ENCODE data around the gene C1QTNF8.
A peak's percentile ranks its signal among the peaks of the same experiment; 100 is the strongest.

C1QTNF8 gene

DNA sequence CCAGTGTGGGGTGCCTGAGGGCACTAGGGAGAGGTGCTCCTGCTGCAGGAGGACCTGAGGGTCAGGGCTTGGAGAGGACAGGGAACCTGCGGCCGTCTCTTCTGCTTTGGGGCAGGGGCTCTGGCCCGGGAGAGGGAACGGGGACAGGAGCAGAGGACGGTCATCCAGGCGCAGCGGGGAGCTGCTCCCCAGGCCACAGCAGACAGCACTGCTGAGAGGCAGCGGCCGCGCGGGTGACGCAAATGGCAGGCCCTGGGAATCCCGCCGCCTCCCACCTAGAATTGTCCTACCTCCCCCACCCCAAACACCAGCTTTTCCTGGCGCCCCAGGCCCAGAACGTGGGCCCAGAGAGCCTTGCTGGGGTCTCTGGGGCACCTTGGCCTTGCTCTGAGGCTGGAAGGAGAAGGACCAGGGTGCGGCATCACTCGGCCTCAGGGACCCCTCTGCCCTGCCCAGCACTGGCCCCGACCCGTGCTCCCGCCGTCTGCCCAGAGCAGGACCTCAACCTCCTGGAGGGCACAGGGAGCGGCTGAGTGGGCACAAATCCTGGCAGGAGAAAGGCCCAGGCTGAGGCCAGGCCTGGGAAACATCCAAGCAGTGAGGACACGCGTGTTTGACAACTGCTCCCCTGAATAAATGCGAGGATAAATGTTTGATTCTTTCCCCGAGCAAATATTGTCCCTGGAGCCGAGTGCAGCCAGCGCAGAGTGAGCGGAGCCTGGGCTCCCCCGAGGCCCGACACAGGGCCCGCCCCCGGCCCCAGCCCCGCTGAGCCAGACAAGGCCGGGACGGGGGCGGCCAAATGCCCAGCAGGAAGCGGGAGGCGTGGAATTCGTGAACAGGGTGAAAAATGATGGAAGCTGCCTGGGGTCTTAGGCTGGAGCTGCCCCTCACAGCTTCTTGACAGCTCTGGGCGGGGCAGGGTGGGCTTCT, 15.0 kb downstream of the C1QTNF8 start:
- no peak for FAIRE-seq
- DNase-seq (ENCODE audit: insufficient read length, low spot score): no peak

DNA sequence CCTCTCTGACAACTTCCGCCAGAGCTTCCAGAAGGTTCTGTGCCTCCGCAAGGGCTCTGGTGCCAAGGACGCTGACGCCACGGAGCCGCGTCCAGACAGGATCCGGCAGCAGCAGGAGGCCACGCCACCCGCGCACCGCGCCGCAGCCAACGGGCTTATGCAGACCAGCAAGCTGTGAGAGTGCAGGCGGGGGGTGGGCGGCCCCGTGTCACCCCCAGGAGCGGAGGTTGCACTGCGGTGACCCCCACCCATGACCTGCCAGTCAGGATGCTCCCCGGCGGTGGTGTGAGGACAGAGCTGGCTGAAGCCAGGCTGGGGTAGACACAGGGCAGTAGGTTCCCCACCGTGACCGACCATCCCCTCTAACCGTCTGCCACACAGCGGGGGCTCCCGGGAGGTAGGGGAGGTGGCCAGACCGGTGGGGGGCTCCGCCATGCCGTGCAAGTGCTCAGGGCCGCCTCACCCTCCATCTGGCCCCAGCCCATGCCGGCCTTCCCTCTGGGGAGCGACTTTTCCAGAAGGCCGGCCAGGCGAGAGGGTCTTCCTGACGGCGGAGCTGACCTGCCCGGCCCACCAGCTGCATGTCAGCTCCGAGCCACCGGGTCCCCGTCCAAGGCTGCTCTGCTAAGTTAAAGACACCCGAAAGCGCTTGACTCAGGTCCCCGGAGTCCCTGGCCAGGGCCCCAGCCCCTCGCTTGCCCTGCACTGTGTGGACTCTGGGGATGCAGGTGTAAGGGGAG, 16.1 kb downstream of the C1QTNF8 start:
- FAIRE-seq (no peak), DNase-seq (ENCODE audit: insufficient read length, low spot score) (no peak)

DNA sequence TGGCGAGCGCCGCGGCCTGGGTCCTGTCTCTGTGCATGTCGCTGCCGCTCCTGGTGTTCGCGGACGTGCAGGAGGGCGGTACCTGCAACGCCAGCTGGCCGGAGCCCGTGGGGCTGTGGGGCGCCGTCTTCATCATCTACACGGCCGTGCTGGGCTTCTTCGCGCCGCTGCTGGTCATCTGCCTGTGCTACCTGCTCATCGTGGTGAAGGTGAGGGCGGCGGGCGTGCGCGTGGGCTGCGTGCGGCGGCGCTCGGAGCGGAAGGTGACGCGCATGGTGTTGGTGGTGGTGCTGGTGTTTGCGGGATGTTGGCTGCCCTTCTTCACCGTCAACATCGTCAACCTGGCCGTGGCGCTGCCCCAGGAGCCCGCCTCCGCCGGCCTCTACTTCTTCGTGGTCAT, 16.7 kb downstream of the C1QTNF8 start:
- FAIRE-seq: no peak

DNA sequence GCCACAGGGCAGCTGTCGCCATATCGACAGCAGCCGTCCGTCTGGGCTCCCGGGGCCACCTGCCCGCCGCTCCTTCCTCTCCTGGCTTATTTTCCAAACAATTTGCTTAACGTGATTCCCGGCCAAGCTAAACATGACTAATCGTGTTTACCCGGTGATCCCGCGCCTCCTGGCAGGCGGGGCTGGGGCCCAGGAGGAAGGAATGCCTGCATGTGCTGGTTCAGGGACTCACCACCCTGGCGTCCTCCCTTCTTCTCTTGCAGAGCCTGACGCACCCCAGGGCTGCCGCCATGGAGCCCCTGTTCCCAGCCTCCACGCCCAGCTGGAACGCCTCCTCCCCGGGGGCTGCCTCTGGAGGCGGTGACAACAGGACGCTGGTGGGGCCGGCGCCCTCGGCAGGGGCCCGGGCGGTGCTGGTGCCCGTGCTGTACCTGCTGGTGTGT, 17.4 kb downstream of the C1QTNF8 start:
- peak; percentile 85 for DNase-seq (ENCODE audit: insufficient read length, low spot score)
- peak; percentile 76 for FAIRE-seq

More for the DNA sequence above, 16.7 kb downstream of the C1QTNF8 start:
- DNase-seq (ENCODE audit: insufficient read length, low spot score): no peak

DNA sequence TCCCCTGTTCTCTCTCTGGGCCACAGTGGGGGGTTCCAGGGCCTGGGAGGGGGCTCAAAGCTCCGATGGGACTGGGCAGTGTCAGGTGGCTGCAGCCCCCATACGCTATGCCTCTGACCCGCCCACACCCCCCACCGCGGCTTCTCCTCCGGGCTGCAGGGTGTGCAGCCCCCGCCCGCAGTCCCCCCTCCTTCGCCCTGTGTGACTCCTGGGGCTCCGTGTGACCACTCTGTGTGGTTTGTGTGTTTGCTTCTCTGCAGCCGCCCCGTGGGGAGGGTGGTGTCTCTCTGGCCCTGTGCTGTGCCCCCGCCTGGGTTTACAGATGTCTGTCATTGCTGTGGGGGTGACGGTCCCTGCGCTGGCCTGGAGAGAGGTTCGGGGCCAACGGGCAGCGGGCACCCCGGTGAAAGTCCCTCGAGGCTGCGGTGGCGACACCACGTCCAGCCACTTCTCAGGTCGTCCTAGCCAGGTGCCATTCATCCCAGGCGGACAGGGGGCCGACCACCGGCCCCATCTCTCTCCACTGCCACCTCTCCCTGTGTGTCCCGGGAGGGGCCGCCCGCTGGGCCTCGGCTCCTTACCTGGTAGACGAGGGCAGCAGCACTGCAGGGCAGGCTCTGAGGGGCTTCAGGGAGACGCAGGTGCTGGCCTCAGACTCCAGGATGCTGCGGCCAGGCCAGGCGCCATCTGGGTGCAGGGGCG, 18.0 kb downstream of the C1QTNF8 start:
- FAIRE-seq (no peak), DNase-seq (ENCODE audit: insufficient read length, low spot score) (no peak)

DNA sequence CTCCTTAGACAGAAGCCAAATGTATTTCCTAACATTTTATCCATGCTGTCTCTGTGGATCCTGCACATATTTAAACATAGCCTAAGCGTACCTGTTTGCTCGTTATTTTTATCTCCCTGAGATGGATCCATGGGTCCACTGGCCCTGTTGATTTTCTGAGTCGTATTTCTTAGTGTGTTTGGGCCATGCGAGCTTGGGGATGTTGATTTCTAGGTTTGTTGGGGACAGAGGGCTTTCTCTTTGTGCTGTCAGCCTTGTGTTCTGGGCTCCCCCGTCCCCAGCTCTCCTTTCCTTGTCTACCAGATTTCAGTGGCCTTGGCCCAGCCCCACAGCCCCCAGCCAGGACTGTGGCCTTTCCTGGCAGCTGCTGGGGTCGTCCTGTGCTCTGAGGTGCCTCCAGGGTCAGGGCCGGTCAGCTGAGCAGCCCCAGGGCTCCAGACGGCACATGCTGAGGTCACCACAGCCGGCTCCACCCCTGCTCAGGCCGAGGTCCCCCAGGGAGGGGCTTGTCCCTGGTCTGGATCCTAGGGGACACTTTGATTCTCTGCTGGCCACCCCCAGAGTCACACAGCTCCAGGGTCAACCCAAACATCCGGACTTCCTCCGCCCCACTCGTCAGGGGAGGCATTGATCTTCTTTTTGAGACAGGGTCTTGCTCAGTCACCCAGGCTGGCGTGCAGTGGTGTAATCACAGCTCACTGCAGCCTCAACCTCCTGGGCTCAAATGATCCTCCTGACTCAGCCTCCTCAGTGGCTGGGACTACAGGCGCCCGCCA, 19.1 kb downstream of the C1QTNF8 start:
- FAIRE-seq: no peak
- no peak for DNase-seq (ENCODE audit: insufficient read length, low spot score)

DNA sequence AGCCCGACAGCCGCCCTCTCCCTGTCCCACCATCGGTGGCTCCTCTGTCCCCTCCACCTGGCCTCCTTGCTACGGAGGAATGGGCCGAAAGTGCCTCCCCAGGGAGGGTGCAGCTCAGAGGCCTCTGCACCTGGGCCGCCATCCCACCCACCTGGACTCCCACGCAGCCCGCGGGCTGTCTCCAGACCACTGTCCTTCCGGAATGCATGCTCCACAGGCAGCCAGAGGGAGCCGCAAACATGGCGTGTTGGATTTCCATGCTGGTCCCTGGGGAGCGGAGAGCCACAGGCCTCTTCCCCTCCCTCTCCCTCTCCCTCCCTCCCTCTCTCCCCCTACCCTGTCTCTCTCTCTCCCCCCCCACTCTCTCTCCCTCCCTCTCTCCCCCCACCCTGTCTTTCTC, 20.5 kb downstream of the C1QTNF8 start:
- DNase-seq (ENCODE audit: insufficient read length, low spot score): no peak

DNA sequence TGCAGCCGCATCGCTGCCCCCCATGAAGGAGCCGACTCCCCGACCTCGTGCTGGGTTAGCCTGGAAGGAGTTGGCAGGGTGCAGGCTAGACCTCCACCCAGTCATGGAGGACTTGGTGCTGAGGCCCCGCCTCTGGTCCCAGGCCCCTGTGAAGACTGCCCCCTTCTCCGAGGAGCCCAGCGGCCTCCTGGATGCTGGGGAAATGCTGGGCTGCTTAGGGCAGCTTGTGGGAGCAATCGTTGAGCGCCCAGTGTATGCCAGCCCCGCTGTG, 21.7 kb downstream of the C1QTNF8 start:
- FAIRE-seq (no peak), DNase-seq (ENCODE audit: insufficient read length, low spot score) (no peak)

More for the DNA sequence above, 20.5 kb downstream of the C1QTNF8 start:
- no peak for FAIRE-seq

DNA sequence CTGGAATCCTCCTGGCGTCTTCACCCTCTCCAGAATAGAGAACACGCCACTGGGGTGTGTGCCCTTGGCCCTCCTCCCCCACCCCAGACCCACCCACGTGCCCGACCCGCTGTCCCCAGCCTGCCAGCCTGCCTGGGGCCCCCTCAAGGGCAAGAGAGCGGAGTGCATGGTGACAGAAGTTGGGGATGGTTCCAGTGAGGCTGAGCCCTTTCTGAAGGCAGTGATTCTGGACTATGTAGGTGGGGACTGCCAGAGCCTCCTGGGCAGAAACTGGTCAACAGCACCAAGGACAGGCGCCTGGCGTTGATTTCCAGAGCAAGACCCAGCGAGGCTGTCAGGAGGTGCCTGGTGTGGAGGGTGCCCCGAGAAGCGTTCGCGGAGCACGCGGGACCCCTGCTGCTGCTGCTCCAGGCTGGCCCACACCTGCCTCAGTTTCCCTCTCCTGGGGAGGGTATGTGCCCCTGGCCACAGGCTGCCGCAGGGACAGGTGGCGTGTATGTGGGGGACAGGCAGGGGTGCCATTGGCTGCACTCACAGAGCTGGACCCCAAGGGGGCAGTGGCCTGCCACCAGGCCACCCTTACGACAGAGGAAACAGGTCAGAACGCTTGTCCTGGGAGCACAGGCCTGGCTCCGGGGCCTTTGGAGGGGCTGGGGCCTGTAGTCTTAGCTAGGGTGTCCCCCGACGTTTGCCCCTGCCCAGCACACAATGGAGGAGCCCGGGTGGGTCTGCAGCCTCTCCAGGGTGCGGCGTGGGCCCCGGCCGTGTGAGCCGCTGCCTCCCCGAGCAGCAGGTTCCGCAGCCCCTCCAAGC, 22.3 kb downstream of the C1QTNF8 start:
- DNase-seq (ENCODE audit: insufficient read length, low spot score): no peak
- FAIRE-seq: no peak

DNA sequence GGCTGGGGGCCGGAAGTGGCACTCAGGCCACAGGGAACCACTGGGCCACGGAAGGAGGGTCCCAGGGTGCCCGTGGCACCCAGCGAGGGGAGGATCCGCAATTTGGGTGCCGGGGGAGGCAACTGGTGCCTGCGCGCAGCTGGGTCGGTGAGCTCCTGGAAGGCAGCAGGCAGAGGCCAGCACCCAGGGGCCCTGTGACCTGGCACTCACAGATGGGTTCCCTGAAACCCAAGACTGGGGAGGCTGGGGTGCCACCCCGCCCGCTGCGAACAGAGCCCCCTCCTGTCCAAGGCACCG, 22.8 kb downstream of the C1QTNF8 start:
- DNase-seq (ENCODE audit: insufficient read length, low spot score): no peak

DNA sequence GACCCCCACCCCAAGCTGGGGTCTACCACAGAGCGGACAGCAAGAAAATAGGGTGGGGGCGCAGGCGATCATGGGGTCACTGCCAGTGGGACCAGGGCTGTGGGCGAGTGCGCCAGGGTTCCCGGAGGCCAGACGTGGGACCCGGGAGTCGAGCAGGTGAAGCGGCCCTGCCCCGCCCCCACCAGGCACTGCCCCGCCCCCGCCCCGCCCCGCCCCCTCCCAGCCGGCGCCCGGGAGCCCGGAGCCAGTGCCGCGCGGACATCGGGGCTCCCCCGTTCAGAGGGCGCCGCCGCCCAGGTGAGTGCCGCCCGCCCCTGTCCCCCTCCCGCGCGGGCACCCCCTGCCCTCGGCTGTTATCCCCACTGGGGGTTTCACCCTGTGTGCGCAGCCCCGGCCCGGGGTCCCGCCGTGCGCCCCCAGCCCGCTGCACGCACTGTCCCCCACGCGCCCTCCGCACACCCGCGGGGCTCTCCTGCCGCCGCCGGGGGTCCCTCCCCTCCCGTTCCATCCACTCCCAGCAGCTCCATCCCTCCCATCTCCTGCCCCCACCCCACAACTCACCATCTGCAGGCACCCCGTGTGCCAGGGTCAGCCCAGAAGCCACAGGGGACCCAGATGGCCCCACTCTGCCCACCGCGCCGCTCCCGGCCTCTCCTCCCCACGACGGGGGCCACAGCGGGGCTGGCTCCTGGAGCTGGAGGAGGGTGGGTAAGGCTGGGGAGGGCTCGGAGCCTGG, 23.4 kb downstream of the C1QTNF8 start, which contains the start of gene SSTR5:
SSTR5 (plus strand) TSS at position 222 of the 736 bp plus-strand sequence. CDS start 6,122 bp downstream, outside the sequence.
- FAIRE-seq (no peak), DNase-seq (ENCODE audit: insufficient read length, low spot score) (no peak)

More for the DNA sequence above, 22.8 kb downstream of the C1QTNF8 start:
- no peak for FAIRE-seq

DNA sequence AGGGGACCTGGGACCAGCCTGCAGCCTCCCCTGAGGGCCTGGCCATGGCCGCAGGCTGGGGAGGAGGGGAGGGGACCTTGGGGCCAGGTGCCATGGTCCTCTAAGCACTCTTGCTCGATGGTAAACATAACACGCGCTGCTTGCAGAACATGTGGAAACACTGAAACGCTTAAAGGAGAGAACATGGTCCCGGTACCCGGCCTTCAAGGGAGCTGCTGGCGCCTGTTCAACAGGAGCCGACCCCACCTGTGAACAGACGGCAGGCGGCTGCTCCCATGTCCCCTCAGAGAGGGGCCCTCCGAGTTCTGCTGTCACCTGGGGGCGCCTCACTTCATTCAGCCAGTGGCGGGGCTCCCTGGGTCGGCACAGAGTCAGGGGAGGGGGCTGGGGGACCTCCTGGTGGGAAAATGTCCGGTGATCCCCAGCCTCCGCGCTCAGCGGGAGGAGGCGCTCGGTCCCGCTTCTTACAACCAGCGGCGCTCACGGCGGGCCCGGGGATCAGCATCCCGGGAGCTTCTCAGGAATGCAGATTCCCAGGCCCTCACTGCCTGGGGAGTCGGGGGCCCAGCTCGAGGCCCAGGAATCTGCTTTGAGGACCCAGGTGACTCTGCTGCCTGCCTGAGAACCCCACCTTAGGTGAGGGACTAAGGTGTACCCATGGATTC, 24.4 kb downstream of the C1QTNF8 start:
- FAIRE-seq: no peak
- DNase-seq (ENCODE audit: insufficient read length, low spot score): no peak

DNA sequence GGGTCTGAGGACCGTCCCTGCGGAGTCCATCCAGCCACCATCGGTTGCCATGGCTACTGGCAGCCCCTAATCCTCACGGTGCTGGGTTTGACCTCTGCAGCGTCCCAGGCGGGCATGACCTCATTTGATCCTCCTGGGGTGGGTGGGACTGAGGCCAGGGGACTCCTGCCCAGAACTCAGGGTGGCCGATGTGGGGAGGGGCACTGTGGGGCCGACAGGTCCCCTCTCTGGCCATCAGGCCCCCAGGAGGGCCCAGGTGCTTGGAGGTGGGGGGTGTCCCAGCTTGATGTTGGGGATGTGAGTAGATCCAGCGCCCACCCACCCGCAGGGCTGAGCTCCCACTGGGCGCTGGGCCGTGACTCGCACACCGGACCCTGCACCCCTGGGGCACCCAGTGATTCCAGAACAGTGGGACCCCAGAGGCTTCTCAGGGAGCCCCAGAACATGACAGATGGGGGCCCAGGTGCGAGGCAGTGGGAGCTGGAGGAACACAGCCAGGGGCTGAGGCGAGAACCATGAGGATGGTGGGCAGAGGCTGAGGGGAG, 25.1 kb downstream of the C1QTNF8 start:
- FAIRE-seq (no peak), DNase-seq (ENCODE audit: insufficient read length, low spot score) (no peak)

DNA sequence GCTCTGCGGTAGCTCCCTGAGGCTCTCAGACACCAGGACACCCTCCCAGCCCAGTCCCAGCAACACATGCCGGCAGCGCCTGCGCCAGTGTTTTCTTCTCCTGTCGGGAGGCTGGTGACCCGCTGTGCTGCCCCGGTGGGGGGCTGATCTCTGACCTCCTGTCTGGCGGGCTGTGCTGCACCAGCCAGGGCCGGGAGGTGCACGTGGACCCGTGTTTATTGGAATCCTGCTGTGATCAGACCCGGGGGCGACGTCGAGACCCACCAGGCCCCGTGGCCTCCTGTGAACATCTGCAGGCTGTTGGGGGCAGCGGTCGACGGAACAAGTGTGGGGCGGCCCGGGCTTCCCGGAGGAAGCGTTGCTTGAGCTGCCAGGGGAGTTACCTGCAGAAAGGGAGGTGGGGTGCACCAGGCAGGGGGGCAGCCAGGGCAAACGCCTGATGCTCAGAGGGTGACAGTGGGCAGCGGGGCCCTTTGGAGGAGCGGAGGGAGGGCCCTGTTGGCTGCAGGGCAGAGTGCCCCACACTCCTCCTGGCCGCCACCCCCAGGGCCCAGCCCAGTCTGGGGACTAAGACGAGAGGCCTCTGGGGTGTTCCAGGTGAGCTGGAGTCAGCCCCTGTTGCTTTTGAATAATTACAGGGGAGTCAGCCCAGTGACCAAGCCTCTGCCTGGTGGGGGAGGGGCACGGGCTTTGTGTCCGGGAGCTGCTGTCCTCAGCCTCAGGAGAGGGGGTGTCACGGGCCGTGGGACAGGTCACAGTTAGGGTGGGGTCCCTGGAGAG, 25.8 kb downstream of the C1QTNF8 start:
- FAIRE-seq (no peak), DNase-seq (ENCODE audit: insufficient read length, low spot score) (no peak)

DNA sequence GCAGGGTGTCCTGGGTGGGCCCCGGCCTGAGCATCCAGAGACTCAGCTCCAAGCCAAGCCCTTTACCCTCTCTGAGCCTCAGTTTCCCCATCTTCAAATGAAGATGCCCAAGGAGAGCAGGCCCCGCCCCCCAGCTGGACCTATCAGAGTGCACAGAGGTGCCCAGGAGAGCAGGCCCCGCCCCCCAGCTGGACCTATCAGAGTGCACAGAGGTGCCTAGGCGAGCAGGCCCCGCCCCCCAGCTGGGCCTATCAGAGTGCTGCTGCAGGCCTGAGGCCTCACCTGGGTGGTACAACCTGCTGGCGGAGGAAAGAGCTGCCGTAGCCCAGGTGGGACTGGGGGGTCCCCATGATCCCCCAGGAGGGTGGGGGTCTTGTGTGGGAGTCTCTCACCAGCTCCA, 26.9 kb downstream of the C1QTNF8 start:
- FAIRE-seq (no peak), DNase-seq (ENCODE audit: insufficient read length, low spot score) (no peak)

DNA sequence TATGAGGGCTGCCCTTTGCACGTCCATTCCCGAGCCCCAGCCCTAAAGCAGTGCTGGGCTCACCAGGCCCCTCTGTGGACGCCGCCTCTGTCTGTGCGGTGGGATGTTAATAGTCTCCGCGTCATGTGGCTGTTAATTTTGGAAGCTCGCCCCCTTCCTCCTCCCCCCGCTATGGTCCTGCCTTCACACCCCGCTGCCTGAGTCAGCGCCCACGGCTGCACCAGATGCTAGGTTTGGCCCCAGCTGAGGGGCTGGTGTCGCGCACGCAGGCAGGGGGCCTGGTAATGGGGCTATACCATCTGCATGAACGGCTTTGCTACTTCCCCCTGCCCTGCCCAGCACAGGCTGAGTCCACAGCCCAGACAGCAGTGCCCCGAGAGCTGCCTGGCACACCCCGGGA, 27.6 kb downstream of the C1QTNF8 start:
- FAIRE-seq (no peak), DNase-seq (ENCODE audit: insufficient read length, low spot score) (no peak)

DNA sequence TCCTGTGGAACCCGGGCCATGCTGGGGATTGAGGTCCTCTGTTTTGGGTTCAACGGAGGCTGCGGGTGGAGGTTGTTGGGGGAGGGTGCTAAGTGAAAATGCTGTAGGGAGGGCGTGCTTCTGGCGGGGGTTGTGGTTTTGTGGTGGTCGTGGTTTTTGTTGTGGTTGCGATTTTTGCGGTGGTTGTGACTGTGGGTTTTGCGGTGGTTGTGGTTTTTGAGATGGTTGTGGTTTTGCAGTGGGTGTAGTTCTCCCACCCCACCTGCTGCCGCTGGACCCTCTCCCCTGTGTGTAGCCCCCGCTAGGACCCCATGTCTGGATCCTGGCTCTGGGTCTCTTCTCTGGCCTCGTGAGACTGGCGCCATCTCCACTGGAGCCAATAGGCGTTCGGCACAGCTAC, 28.4 kb downstream of the C1QTNF8 start:
- no peak for FAIRE-seq

More for the DNA sequence above, 28.4 kb downstream of the C1QTNF8 start:
- no peak for DNase-seq (ENCODE audit: insufficient read length, low spot score)
